Vagina (tissue), 2 donors: ENCODE results near the gene MEG3. TPM values are rescaled to one million over a fixed set of nuclear protein-coding genes. Genes with fewer than 3 reads are reported as not detected.

Experiments
- DNase-seq, 2 donors: peaks; one replicate each; pipeline ENCODE4 v3.0.0-alpha.2; 2017; ENCODE audit errors: extremely low spot score in 2 of 2
- H3K27ac ChIP-seq: fragments of 200-600 bp; sonication (generic); one replicate; pipeline ENCODE4 v1.5.1; 2019
- H3K27me3 ChIP-seq: fragments of 200-600 bp; sonication (generic); one replicate; pipeline ENCODE4 v1.5.1; 2019
- H3K36me3 ChIP-seq, 2 donors: fragments of 200-600 bp; sonication (generic); one replicate each; pipeline ENCODE4 v1.5.1; 2017 to 2019
- H3K4me1 ChIP-seq: fragments of 200-600 bp; sonication (generic); one replicate; pipeline ENCODE4 v1.5.1; 2019
- H3K4me3 ChIP-seq, 2 donors: fragments of 200-600 bp; sonication (generic); 1 replicate in 1 of 2; 2 replicates in 1 of 2; pipeline ENCODE4 v1.5.1; 2016 to 2019
- H3K9me3 ChIP-seq: fragments of 200-600 bp; sonication (generic); one replicate; pipeline ENCODE4 v1.5.1; 2019
- POLR2A ChIP-seq, 2 donors: fragments of 450-650 bp; IDR thresholded peaks; one replicate each; pipeline ENCODE4 v1.6.1; 2017; ENCODE audit warnings: antibody characterized with exemption in 2 of 2, mild to moderate bottlenecking in 2 of 2, moderate library complexity in 2 of 2
- POLR2AphosphoS5 ChIP-seq, 2 donors: sonication (generic); formaldehyde crosslinking; IDR thresholded peaks; one replicate each; pipeline ENCODE4 v1.9.0; 2017; ENCODE audit warnings: antibody characterized with exemption in 2 of 2, mild to moderate bottlenecking in 2 of 2, low read depth in 1 of 2; ENCODE audit not compliant: insufficient read depth in 1 of 2
- intact Hi-C: fragments of 100-400 bp; cut with DNase I; formaldehyde crosslinking; loops from one replicate; pipeline ENCODE4 v1.15.1; 2023
- total RNA-seq: library from RNA; depleted of rRNA; stranded (reverse); fragments of >200 nt; gene quantifications from one replicate; pipeline ENCODE4 v1.2.3, GENCODE V29; 2016
- TF ChIP-seq, protein P1 (sequence below), 3 experiments: fragments of 450-650 bp in 2 of 3; fragments of 200-600 bp in 1 of 3; sonication (generic) in 1 of 3; IDR thresholded peaks; one replicate each; pipeline ENCODE4 v1.5.1; 2017 to 2019; ENCODE audit warnings: antibody characterized with exemption in 3 of 3, mild to moderate bottlenecking in 2 of 3, moderate library complexity in 2 of 3

Gene MEG3
- total RNA-seq, 1 donor from 2014 or later, result 126 TPM

DNA sequence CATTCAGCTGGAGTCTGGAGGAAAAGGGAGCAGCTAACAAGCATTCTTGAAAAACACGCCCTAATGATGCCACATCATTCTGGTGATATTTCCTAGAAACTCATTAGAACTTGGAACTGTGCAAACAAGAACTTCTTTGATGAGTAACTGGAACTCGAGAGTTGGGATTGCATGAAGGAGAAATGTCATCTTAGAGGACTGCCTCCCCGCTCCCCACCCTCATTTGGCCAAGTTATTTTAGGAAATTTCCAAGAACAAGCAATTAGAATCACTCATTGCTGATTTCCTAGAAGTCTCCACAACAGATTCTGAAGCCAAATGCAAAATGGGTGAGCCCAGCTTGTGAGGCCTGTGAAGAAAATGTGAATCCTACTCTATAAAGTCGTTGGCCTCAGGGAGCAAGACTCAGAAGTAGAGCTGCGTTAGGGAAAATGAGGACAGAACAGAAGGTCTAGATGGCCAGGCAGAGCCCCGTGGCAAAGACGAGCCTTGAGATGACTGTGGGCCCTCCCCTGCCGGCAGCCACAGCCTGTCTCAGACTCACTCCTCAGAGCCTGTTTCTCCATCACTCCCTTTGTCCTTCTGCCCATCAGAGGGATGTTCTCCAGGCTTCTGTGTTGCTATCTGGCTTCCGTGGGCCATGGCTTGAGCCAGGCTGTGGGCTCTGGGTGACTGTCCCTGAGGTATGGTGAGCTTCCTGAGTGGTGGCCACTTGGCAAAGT is 39.2 kb downstream of the MEG3 start:
- Histone ChIP-seq H3K36me3 (no peaks in the 10 kb centered on the region), H3K27ac (no peak overlapping the region), H3K27me3 (no peaks in the 10 kb centered on the region), H3K4me1 (no peaks in the 10 kb centered on the region), H3K4me3 (no peak overlapping the region), H3K9me3 (no peaks in the 10 kb centered on the region)
- TF ChIP-seq POLR2A (IDR thresholded peaks at IDR 0.05) (no peak), POLR2AphosphoS5 (IDR thresholded peaks at IDR 0.05; ENCODE audit: insufficient read depth in 1 of 2, low read depth in 1 of 2) (no peak)
- TF ChIP-seq, protein P1, sequence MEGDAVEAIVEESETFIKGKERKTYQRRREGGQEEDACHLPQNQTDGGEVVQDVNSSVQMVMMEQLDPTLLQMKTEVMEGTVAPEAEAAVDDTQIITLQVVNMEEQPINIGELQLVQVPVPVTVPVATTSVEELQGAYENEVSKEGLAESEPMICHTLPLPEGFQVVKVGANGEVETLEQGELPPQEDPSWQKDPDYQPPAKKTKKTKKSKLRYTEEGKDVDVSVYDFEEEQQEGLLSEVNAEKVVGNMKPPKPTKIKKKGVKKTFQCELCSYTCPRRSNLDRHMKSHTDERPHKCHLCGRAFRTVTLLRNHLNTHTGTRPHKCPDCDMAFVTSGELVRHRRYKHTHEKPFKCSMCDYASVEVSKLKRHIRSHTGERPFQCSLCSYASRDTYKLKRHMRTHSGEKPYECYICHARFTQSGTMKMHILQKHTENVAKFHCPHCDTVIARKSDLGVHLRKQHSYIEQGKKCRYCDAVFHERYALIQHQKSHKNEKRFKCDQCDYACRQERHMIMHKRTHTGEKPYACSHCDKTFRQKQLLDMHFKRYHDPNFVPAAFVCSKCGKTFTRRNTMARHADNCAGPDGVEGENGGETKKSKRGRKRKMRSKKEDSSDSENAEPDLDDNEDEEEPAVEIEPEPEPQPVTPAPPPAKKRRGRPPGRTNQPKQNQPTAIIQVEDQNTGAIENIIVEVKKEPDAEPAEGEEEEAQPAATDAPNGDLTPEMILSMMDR (IDR thresholded peaks at IDR 0.05), result no peak
- no peak for DNase-seq
- intact Hi-C loops, result no loop called here

DNA sequence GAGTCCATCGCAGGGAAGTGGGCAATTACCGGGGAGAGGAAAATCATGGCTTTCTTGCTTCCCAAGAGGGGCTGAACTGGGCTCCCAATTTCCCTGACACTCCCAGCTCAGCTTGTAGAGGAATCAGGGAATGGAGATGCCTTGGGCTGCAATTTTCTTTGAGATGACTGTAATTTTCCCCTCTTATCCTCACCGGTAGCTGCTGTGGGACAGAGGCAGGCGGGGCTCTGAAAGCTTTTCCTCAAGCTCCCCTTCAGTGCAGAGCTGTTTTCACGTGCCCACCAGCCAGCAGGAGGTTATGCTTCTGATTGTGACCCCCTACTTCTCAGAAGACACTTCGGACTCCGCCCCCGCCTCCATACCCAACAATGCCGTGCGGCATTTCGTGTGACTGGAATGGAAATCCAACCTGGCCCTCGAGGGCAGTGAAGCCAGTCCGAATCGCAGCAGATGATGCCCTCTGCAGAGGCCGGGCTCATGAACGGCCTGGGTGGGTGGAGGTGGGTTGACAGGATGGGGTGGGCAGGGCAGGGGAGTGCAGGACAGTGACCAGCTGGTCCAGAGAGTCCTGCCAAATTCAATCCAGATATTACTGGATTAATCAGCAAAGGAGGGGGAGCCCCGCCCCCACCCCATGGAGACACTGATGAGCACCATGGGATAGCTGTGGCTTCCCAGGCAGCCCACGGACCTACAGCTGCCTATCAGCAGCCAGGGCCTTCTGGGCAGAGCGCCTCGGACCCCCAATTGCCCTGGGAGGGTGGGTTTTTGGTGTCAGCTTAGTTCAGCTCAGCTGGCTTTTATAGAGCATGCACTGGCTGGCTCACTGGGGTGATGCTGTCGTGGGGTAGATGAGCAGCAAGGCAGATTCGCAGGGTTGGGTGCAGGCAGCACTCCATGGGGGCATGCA is 40.0 kb downstream of the MEG3 start:
- intact Hi-C loops, result no loop called here
- no peak for DNase-seq
- H3K27me3 ChIP-seq, result no peaks in the 10 kb centered on the region
- H3K36me3 ChIP-seq, result no peaks in the 10 kb centered on the region
- TF ChIP-seq POLR2AphosphoS5 (IDR thresholded peaks at IDR 0.05; ENCODE audit: insufficient read depth in 1 of 2, low read depth in 1 of 2) (no peak), POLR2A (IDR thresholded peaks at IDR 0.05) (no peak)
- TF ChIP-seq, protein P1 (IDR thresholded peaks at IDR 0.05), result no peak
- no peak overlapping the region for H3K4me3 ChIP-seq
- H3K9me3 ChIP-seq, result no peaks in the 10 kb centered on the region
- H3K4me1 ChIP-seq, result no peaks in the 10 kb centered on the region
- no peak overlapping the region for H3K27ac ChIP-seq

DNA sequence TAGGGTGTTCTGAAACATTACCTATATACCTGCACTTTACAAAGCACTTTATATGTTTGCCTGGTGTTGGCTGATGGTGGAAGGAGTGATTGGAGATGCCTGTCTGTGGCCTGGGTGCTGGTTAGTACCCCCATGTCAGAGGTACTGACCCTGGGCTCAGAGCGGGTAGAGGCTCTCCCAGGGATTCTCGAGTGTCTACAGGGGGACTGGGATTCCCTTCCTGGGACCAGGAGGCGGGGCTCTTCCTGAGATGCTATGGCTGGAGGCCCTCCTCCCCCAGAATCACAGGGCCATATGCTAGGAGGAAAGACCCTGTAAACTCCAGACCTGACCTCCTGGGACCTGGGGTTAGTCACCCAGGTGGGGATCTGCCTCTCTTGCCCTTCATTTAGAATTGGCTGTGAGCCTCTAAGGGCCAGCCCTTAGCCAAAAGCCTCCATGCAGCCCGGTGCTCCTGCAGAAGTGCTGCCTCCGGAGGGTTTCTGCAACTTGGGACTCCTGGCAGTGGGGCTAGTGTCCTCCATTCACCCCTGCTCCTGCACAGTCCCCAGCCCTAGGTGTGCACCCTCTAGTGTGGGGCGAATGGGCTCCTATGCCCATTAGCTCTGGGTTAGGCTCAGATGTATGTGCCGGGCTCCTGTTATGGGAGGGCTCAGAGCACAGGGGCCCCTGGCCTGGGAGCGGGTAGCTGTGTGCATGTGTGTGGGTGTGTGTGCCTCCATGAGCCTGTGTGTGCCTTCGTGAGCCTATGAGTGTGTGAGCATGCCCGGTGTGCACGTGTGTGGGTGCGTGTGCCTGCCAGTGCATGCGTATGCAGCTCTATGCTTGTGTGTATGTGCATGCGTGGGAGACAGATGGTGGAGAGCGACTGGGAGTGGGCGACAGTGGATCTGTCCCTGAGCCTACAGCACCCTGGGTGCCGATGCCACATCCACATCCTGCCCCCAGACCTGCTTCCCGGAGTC is 41.0 kb downstream of the MEG3 start:
- Histone ChIP-seq H3K9me3 (no peaks in the 10 kb centered on the region), H3K4me1 (no peaks in the 10 kb centered on the region), H3K36me3 (no peaks in the 10 kb centered on the region), H3K27me3 (no peaks in the 10 kb centered on the region), H3K27ac (no peak overlapping the region), H3K4me3 (no peak overlapping the region)
- no peak for TF ChIP-seq POLR2A (IDR thresholded peaks at IDR 0.05)
- TF ChIP-seq, protein P1 (IDR thresholded peaks at IDR 0.05), result no peak
- no peak for TF ChIP-seq POLR2AphosphoS5 (IDR thresholded peaks at IDR 0.05; ENCODE audit: insufficient read depth in 1 of 2, low read depth in 1 of 2)
- intact Hi-C loops, result no loop called here
- DNase-seq, result no peak

DNA sequence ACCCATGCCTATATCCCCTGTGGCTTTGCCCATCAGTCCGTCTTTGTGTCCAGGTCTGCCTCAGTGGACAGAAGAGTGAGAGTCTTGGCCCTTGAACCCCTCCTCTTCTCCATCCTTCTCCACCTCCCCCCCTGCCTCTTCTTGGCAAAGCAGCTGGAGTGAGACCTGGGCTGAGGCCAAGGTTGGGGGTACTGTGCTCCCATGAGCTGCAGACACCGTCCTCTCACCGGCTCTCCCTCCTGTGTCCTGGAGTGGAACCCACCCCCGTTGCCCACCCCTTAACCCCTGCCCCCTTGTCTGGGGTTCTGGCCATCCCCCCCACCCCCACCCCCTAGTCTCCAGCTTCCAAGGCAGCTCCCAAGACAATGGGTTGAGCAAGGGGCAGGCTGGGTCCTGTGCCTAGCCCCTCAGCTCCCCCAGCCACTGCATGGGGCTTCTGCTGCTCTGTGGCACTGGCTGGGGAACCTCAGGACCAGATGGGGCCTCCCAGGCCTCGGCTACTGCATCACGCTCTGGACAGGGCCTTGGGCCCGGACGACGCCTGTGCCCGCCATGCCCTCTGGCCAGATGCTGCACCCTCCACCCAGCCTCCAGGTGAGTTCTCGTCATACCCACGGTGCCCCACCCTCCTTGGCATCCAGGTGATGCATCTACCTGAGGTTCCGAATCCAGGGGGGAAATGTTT is 41.9 kb downstream of the MEG3 start:
- Histone ChIP-seq H3K36me3 (no peaks in the 10 kb centered on the region), H3K9me3 (no peaks in the 10 kb centered on the region), H3K4me1 (no peaks in the 10 kb centered on the region), H3K27ac (no peak overlapping the region), H3K27me3 (no peaks in the 10 kb centered on the region), H3K4me3 (no peak overlapping the region)
- no peak for TF ChIP-seq POLR2A (IDR thresholded peaks at IDR 0.05)
- no peak for TF ChIP-seq POLR2AphosphoS5 (IDR thresholded peaks at IDR 0.05; ENCODE audit: insufficient read depth in 1 of 2, low read depth in 1 of 2)
- TF ChIP-seq, protein P1 (IDR thresholded peaks at IDR 0.05), result no peak
- intact Hi-C loops, result no loop called here
- DNase-seq, result no peak
